Liver (tissue), 3 donors: Measurements from ENCODE around the gene SYNDIG1.

Experiments used
- HNF4A ChIP-seq, 2 donors: conservative IDR thresholded peaks; 2 replicates each; pipeline ENCODE4 v1.6.1; 2016; ENCODE audit warnings: antibody characterized with exemption in 2 of 2, mild to moderate bottlenecking in 2 of 2
- RAD21 ChIP-seq, 2 donors: IDR thresholded peaks; 2 replicates each; pipeline ENCODE4 v1.6.1; 2016; ENCODE audit warnings: antibody characterized with exemption in 2 of 2, mild to moderate bottlenecking in 2 of 2
- TAF1 ChIP-seq: conservative IDR thresholded peaks from 2 replicates; pipeline ENCODE4 v1.6.1; 2016; ENCODE audit warnings: antibody characterized with exemption, mild to moderate bottlenecking
- YY1 ChIP-seq: IDR thresholded peaks from 2 replicates; pipeline ENCODE4 v1.6.1; 2016; ENCODE audit warnings: antibody characterized with exemption, mild to moderate bottlenecking
- TF ChIP-seq, protein P1 (sequence below): fragments of 150-350 bp; IDR thresholded peaks from 2 replicates; pipeline ENCODE4 v1.5.1; 2017; ENCODE audit warnings: improper control_type of control experiment, low read depth, low read length; ENCODE audit not compliant: missing input control
- donor health status: healthy.
- donor health status: healthy.

DNA sequence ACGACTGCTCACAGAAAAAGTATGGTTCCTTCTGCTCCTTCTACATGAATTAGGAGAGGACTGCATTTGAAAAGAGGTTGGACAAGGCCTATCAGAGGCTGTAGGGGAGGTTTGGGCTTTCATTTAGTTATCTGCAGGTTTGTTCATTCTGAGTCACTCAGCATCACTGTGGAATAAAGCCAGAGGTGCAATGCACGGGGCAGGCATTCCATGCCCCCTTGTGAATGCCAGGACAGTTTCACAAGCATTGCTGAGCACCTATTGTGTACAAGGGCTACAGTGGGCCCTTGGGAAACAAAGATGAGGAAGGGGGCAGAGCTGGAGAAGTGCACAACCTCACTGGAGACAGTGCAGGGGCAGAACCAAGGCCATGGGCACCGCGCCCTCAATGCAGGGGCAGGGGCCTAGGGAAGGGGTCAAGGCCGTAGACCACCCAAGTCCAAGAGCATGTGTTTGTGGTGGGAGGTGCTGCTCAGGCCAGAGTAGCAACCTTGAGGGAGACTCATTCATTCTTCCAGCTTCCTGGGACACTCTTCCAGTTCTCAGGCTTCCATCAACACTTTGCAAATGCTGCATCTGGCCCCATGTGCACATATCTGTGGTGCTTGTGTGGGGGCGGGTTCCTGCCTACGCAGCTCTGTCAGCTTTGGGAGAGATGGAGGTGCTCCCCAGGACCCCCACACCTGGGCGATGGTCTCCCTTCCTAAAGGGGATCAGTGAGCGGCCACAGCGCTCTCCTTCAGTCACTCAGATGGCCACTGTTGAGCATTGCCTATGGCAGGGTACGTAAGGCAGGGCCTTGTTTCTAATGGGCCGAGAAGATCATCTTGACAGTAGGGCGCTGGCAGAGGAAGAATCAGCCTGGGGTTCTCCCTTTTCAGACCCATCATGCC is 204.5 kb downstream of the SYNDIG1 start:
- TF ChIP-seq, protein P1, sequence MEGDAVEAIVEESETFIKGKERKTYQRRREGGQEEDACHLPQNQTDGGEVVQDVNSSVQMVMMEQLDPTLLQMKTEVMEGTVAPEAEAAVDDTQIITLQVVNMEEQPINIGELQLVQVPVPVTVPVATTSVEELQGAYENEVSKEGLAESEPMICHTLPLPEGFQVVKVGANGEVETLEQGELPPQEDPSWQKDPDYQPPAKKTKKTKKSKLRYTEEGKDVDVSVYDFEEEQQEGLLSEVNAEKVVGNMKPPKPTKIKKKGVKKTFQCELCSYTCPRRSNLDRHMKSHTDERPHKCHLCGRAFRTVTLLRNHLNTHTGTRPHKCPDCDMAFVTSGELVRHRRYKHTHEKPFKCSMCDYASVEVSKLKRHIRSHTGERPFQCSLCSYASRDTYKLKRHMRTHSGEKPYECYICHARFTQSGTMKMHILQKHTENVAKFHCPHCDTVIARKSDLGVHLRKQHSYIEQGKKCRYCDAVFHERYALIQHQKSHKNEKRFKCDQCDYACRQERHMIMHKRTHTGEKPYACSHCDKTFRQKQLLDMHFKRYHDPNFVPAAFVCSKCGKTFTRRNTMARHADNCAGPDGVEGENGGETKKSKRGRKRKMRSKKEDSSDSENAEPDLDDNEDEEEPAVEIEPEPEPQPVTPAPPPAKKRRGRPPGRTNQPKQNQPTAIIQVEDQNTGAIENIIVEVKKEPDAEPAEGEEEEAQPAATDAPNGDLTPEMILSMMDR, result no peak
- TF ChIP-seq TAF1 (no peak), HNF4A (conservative IDR thresholded peaks at IDR 0.05) (no peak), RAD21 (IDR thresholded peaks at IDR 0.05) (no peak), YY1 (no peak)
